Thymus (tissue), 14 donors: Measurements from ENCODE around the gene NDRG3. TPM values are rescaled to one million over a fixed set of nuclear protein-coding genes. Genes with fewer than 3 reads are reported as not detected.
A peak's percentile ranks its signal among the peaks of the same experiment; 100 is the strongest.

ENCODE experiments used
- DNase-seq, 9 donors: peaks; one replicate each; pipeline ENCODE4 v3.0.0-alpha.2; 2013; ENCODE audit warnings: low spot score in 9 of 9, low read depth in 6 of 9, missing footprints in 1 of 9
- H3K27ac ChIP-seq, 2 donors: one replicate each; pipeline ENCODE4 v1.5.1; 2013; ENCODE audit warnings: control low read depth in 1 of 2, low read depth in 1 of 2, low read length in 1 of 2, mild to moderate bottlenecking in 1 of 2, moderate library complexity in 1 of 2
- H3K27me3 ChIP-seq, 2 donors: one replicate each; pipeline ENCODE4 v1.5.1; 2013; ENCODE audit warnings: low read length in 1 of 2; ENCODE audit not compliant: control insufficient read depth in 2 of 2, insufficient read depth in 1 of 2
- H3K36me3 ChIP-seq, 2 donors: one replicate each; pipeline ENCODE4 v1.5.1; 2013; ENCODE audit warnings: low read length in 1 of 2, mild to moderate bottlenecking in 1 of 2, moderate library complexity in 1 of 2; ENCODE audit not compliant: control insufficient read depth in 2 of 2, insufficient read depth in 2 of 2
- H3K4me1 ChIP-seq, 2 donors: one replicate each; pipeline ENCODE4 v1.5.1; 2013; ENCODE audit warnings: low read length in 2 of 2; ENCODE audit not compliant: control insufficient read depth in 2 of 2, insufficient read depth in 2 of 2
- H3K4me3 ChIP-seq, 2 donors: one replicate each; pipeline ENCODE4 v1.5.1; 2013; ENCODE audit warnings: low read length in 2 of 2, control low read depth in 1 of 2, mild to moderate bottlenecking in 1 of 2
- H3K9me3 ChIP-seq, 2 donors: one replicate each; pipeline ENCODE4 v1.5.1; 2013; ENCODE audit warnings: low read length in 1 of 2, mild to moderate bottlenecking in 1 of 2; ENCODE audit not compliant: control insufficient read depth in 2 of 2, insufficient read depth in 1 of 2
- WGBS: extraction: QIAGEN DNeasy Blood & Tissue Kit; methylation state at CpG from one replicate; pipeline ENCODE4 v1.1.7; 2013; 5-methylcytosine and 5-hydroxymethylcytosine counted together
- long read RNA-seq, 10 donors: transcript quantifications; one replicate each; lab custom pipeline, GENCODE V29; 2026
- polyA plus RNA-seq: library from polyadenylated mRNA; stranded (reverse); fragments of 200-250 nt; gene quantifications from one replicate; pipeline ENCODE4 v1.2.3, GENCODE V29; 2013
- total RNA-seq: library from RNA; stranded (reverse); fragments of 120-200 nt; gene quantifications from one replicate; pipeline ENCODE4 v1.2.4, GENCODE V29; 2013
- donor health status: healthy.

NDRG3 gene
- total RNA-seq = 15.3 TPM
- polyA plus RNA-seq = 18.9 TPM
- long read RNA-seq, donor 1 = 0 reads
- long read RNA-seq, donor 2, transcript NDRG3-201 (16 exons, 2,964 nt) = major isoform, 9 of 9 reads
- long read RNA-seq, donor 2, partial matches to known transcripts = 0 of 9 reads
- long read RNA-seq, donor 2, other reads (novel, unspliced or antisense) = 0 of 9 reads
- long read RNA-seq, donor 3, transcript NDRG3-201 (16 exons, 2,964 nt) = major isoform, 5 of 5 reads
- long read RNA-seq, donor 3, partial matches to known transcripts = 0 of 5 reads
- long read RNA-seq, donor 3, other reads (novel, unspliced or antisense) = 0 of 5 reads
- long read RNA-seq, donor 4, transcript NDRG3-201 (16 exons, 2,964 nt) = major isoform, 6 of 6 reads
- long read RNA-seq, donor 4, partial matches to known transcripts = 0 of 6 reads
- long read RNA-seq, donor 4, other reads (novel, unspliced or antisense) = 0 of 6 reads
- long read RNA-seq, donor 5, transcript NDRG3-201 (16 exons, 2,964 nt) = major isoform, 6 of 6 reads
- long read RNA-seq, donor 5, partial matches to known transcripts = 0 of 6 reads
- long read RNA-seq, donor 5, other reads (novel, unspliced or antisense) = 0 of 6 reads
- long read RNA-seq, donor 6, partial matches to known transcripts = 0 of 3 reads
- long read RNA-seq, donor 6, other reads (novel, unspliced or antisense) = 0 of 3 reads
- long read RNA-seq, donor 7, transcript NDRG3-201 (16 exons, 2,964 nt) = major isoform, 6 of 6 reads
- long read RNA-seq, donor 7, partial matches to known transcripts = 0 of 6 reads
- long read RNA-seq, donor 7, other reads (novel, unspliced or antisense) = 0 of 6 reads
- long read RNA-seq, donor 8, partial matches to known transcripts = 0 of 1 reads
- long read RNA-seq, donor 8, other reads (novel, unspliced or antisense) = 0 of 1 reads
- long read RNA-seq, donor 9, transcript NDRG3-201 (16 exons, 2,964 nt) = major isoform, 5 of 6 reads
- long read RNA-seq, donor 9, partial matches to known transcripts = 0 of 6 reads
- long read RNA-seq, donor 9, other reads (novel, unspliced or antisense) = 0 of 6 reads
- long read RNA-seq, donor 10, partial matches to known transcripts = 0 of 3 reads
- long read RNA-seq, donor 10, other reads (novel, unspliced or antisense) = 0 of 3 reads

DNA sequence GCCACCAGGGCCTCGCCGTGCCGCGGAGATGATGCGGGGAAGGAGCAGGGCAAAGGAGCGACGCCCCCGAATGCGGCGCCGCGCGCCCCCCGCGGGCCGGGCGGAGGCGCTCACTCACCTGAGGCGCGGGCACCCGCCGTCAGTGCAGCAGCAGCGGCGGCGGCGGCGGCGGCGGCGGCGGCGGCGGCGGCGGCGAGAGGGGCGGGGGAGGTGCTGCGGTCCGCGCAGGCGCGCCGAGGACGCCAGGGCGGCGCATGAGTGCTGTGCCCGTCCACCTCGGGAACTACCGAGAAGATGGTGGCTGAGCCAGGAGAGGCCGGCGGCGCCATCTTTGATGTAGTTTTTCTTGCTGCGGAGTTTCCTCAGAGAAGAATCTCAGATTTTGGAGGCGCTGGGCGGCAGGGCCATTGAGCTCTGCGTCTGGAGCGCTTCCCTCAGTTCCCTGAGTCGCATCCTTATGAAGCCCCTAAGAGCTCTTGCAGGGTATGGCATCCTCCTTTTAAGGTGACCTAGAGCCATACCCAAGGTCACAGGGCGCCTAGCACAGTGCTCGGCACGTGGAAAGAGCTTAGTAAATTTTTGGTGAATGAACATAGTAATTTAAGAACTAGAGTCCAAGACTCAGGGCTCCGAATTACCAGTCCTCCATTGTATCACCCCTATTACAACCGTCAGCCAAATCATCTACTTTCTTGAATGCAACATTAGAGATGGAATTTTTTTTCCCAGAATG lies at the start of gene NDRG3:
Gene NDRG3, minus strand, starts transcription at position 164 of the 733 bp plus-strand sequence. CDS start 24,355 bp downstream, outside the sequence.
- Histone ChIP-seq H3K9me3 (no peaks in the 10 kb centered on the region), H3K36me3 (peaks cover 5% of the 10 kb centered on the region in 2 donors), H3K4me3 (peak within 1 kb of the TSS; percentile 58 to 71), H3K27me3 (peaks cover 0 to 5% of the 10 kb centered on the region in 2 donors), H3K4me1 (peaks cover 4 to 10% of the 10 kb centered on the region in 2 donors), H3K27ac (peak within 1 kb of the TSS in 1 of 2 donors; percentile 38)
- DNase-seq = peak; percentile 79 to 96 (median 84)
- WGBS = 4% methylated on average over 63 of the region's 63 CpGs

DNA sequence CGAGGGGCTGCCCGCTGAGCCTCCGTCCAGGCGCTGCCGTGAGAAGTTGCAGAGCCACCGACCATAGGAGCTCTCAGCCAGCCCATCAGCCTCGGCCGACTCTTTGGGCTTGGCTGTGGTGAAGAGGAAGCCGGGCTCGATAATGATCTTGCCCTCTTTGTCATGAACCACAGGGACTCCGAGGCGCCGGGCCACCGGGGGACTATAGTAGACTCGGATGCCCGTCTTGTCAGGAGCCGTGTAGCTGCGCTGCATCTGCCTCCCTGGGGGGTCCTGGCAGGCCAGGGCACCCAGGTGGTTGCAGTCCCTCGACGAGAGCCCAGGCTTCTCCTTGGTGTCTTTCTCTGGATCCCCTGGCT lies 48.2 kb upstream of the NDRG3 start:
- 97% methylated on average over 20 of the region's 20 CpGs for WGBS
- H3K4me1 ChIP-seq = no peaks in the 10 kb centered on the region
- peaks cover 9 to 35% of the 10 kb centered on the region in 2 donors for H3K36me3 ChIP-seq
- DNase-seq = no peak
- no peak overlapping the region for H3K27ac ChIP-seq
- H3K9me3 ChIP-seq = no peaks in the 10 kb centered on the region
- H3K4me3 ChIP-seq = no peak overlapping the region
- no peaks in the 10 kb centered on the region for H3K27me3 ChIP-seq

DNA sequence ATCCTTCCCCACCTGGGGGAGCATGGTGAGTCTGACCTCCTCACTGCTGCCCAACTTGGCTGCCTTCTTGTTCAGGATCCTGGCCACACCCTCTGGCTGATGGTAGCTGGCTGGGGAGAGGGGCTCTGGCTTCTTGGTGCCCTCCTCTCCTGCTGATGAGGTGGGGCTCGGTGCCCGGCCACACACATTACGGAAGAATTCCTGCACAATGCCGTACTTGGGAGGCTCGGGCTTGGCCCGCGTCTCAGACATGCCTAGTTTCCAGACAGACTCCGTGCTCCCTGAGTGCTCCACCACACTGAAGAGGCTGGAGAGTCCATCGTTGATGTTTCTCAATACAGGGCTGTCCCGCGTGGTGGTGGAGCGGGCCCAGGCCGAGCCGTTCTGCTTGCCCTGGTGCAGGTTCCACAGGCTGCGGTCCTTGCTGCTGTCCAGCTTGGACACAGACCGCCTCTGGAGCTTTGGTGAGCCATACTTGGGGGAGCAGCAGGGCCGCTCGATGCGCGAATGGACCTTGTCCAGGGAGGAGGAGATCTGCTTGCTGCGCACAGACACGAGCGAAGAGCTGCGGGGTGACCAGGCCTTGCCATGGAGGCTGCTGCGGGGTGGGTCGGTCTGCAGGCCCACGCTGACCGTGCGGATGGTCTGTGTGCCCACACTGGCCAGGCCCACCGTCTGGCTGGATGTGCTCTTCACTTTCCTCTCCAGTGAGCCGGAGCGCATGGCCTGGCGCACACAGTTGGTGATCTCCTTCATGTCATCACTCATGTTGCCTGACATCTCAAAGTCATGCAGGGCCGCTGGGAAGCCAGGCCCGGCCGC lies 47.6 kb upstream of the NDRG3 start:
- no peak overlapping the region for H3K4me3 ChIP-seq
- WGBS = 98% methylated on average over 36 of the region's 36 CpGs
- no peak overlapping the region for H3K27ac ChIP-seq
- no peak for DNase-seq
- H3K9me3 ChIP-seq = no peaks in the 10 kb centered on the region
- peaks cover 9 to 35% of the 10 kb centered on the region in 2 donors for H3K36me3 ChIP-seq
- no peaks in the 10 kb centered on the region for H3K4me1 ChIP-seq
- H3K27me3 ChIP-seq = no peaks in the 10 kb centered on the region

DNA sequence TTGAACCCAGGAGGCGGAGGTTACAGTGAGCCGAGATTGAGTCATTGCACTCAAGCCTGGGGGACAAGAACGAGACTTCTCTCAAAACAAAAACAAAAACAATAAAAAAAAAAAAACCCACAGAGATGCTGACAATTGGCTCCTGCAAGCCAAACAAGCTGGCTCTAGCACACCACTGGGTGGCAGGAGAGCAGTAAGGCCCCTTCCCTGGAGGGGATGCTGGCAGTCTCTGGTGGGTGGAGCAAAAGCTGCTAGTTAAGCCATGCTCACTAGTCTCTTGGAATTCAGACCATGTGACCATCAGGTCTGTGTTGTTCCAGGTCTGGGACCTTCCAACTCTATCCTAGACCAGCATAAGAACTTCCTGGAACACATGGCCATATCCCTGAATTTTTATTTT lies 46.5 kb upstream of the NDRG3 start:
- no peaks in the 10 kb centered on the region for H3K4me1 ChIP-seq
- no peak overlapping the region for H3K27ac ChIP-seq
- H3K27me3 ChIP-seq = no peaks in the 10 kb centered on the region
- 96% methylated on average over 3 of the region's 3 CpGs for WGBS
- DNase-seq = peak in 1 of 9 donors; percentile 21
- peaks cover 5 to 31% of the 10 kb centered on the region in 2 donors for H3K36me3 ChIP-seq
- no peaks in the 10 kb centered on the region for H3K9me3 ChIP-seq
- no peak overlapping the region for H3K4me3 ChIP-seq

DNA sequence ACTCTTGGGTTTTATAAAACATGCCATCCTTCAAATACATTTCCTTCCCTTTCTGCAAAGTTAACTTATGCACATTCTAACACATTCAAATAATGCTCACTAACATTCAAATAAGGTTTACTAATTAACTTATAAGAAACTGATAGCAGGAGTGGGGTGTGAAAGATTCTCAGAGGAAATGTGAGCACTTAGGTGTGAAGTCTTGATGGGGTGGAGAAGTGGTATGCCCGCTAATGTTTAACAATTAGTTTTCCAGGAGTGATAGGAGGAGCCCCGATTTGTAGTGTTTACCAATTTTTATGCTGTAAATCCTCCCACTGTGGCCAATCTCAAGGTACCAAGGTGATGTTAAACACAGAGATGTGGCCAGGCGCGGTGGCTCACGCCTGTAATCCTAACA lies 46.0 kb upstream of the NDRG3 start:
- Histone ChIP-seq H3K4me3 (no peak overlapping the region), H3K27me3 (no peaks in the 10 kb centered on the region), H3K9me3 (no peaks in the 10 kb centered on the region), H3K4me1 (no peaks in the 10 kb centered on the region), H3K36me3 (peaks cover 5 to 25% of the 10 kb centered on the region in 2 donors), H3K27ac (no peak overlapping the region)
- DNase-seq = no peak
- 97% methylated on average over 5 of the region's 5 CpGs for WGBS

DNA sequence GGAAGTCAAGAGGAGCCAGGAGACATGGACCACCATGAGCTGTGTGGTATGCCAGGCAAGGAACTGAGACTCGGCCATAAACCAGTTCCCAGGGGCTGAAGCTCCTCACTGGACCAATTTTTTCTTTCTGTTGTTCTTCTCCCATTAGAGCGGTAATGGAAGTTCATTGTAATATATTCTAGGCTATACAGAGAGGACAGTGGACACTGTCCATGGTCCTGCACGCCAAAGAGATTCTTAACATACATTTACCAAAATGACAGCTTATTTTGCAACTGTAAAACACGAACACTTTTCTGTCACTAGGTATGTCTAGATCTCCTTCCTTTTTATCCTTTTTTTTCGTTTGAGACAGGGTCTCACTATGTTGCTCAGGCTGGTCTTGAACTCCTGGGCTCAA lies 40.8 kb upstream of the NDRG3 start:
- H3K9me3 ChIP-seq = no peaks in the 10 kb centered on the region
- DNase-seq = no peak
- no peak overlapping the region for H3K27ac ChIP-seq
- H3K27me3 ChIP-seq = no peaks in the 10 kb centered on the region
- peaks cover 9 to 12% of the 10 kb centered on the region in 2 donors for H3K36me3 ChIP-seq
- no peak overlapping the region for H3K4me3 ChIP-seq
- WGBS = 87% methylated on average over 5 of the region's 5 CpGs
- H3K4me1 ChIP-seq = no peaks in the 10 kb centered on the region

DNA sequence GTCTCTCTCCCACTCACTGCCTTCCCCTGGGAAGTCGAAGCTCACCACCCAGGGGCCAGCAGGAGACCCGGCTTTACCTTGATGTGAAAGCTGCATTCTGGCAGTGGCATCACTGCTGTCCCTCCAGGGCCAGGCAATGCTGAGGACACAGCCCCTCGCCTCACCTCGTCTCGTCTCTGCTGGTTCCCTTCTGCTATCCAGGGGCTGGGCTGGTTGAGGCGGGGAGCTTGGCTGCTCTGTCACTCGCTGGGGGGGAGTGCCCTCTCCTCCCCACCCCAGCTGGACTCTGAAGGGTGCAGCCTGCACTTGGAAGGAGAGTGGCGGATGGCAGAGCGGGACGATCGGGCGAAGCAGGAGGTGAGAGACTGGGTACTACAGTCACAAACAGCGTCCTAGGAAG lies 40.4 kb upstream of the NDRG3 start:
- Histone ChIP-seq H3K27ac (no peak overlapping the region), H3K4me3 (no peak overlapping the region), H3K4me1 (no peaks in the 10 kb centered on the region), H3K36me3 (peaks cover 9 to 12% of the 10 kb centered on the region in 2 donors), H3K27me3 (no peaks in the 10 kb centered on the region), H3K9me3 (no peaks in the 10 kb centered on the region)
- 93% methylated on average over 13 of the region's 13 CpGs for WGBS
- no peak for DNase-seq

DNA sequence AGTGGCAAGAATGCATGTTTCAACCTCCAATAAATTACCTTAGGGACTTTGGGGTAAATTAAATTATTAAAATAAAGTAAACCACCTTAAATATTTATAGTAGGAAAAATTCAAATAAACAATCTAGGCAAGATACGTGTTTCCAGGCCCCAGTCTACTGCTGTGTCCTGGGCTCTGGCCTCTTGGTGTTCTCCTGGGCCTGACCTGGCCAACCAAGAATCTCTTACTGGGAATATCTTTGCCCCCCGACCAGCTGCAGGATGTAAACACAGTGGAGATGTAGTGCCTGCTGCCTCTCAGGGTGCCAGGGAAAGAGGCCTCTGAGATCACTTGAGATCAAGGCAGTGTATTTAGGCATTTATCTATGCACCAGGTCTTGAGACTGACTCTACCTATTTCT lies 39.4 kb upstream of the NDRG3 start:
- Histone ChIP-seq H3K36me3 (peaks cover 9 to 12% of the 10 kb centered on the region in 2 donors), H3K4me3 (no peak overlapping the region), H3K27me3 (no peaks in the 10 kb centered on the region), H3K9me3 (no peaks in the 10 kb centered on the region), H3K27ac (no peak overlapping the region), H3K4me1 (no peaks in the 10 kb centered on the region)
- DNase-seq = no peak
- WGBS = 99% methylated on average over 2 of the region's 2 CpGs
